GM23338 (cell line): ENCODE measurements around the gene RXRB.

Source experiments
- ZNF114 ChIP-seq: fragments of 250-450 bp; sonication (Bioruptor Pico); IDR thresholded peaks from 2 replicates; pipeline ENCODE4 v1.5.0; 2020; ENCODE audit warnings: mild to moderate bottlenecking, moderate library complexity
- ZNF331 ChIP-seq: fragments of 250-450 bp; sonication (Bioruptor Pico); IDR thresholded peaks from 2 replicates; pipeline ENCODE4 v1.5.0; 2020; ENCODE audit warnings: low read depth, mild to moderate bottlenecking, moderate library complexity
- TF ChIP-seq, protein P1 (sequence below), 2 experiments: fragments of 200-600 bp in 1 of 2; sonication (generic) in 1 of 2; conservative IDR thresholded peaks; 2 replicates each; pipeline versions ENCODE4 v1.5.1 to v1.6.1; 2016 to 2017; ENCODE audit warnings: antibody characterized with exemption in 2 of 2, low read depth in 2 of 2, mild to moderate bottlenecking in 2 of 2, moderate library complexity in 1 of 2

- TF ChIP-seq ZNF331 (CRISPR knock-in tag) (no peak), ZNF114 (CRISPR knock-in tag) (no peak)
- TF ChIP-seq, protein P1, sequence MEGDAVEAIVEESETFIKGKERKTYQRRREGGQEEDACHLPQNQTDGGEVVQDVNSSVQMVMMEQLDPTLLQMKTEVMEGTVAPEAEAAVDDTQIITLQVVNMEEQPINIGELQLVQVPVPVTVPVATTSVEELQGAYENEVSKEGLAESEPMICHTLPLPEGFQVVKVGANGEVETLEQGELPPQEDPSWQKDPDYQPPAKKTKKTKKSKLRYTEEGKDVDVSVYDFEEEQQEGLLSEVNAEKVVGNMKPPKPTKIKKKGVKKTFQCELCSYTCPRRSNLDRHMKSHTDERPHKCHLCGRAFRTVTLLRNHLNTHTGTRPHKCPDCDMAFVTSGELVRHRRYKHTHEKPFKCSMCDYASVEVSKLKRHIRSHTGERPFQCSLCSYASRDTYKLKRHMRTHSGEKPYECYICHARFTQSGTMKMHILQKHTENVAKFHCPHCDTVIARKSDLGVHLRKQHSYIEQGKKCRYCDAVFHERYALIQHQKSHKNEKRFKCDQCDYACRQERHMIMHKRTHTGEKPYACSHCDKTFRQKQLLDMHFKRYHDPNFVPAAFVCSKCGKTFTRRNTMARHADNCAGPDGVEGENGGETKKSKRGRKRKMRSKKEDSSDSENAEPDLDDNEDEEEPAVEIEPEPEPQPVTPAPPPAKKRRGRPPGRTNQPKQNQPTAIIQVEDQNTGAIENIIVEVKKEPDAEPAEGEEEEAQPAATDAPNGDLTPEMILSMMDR (conservative IDR thresholded peaks at IDR 0.05; ENCODE audit: low read depth in 2 of 2) = no peak
Measured at GRCh38 chr6:33201935-33202334, 1.5 kb upstream of the RXRB start.
